ENCODE data around the gene LRGUK. TPM values are rescaled to one million over a fixed set of nuclear protein-coding genes. Genes with fewer than 3 reads are reported as not detected.

The LRGUK gene
- total and polyA plus RNA-seq, 2 donors (not counting 1 experiment from before 2014, with no cell fraction given): 0.27 to 0.49 TPM

DNA sequence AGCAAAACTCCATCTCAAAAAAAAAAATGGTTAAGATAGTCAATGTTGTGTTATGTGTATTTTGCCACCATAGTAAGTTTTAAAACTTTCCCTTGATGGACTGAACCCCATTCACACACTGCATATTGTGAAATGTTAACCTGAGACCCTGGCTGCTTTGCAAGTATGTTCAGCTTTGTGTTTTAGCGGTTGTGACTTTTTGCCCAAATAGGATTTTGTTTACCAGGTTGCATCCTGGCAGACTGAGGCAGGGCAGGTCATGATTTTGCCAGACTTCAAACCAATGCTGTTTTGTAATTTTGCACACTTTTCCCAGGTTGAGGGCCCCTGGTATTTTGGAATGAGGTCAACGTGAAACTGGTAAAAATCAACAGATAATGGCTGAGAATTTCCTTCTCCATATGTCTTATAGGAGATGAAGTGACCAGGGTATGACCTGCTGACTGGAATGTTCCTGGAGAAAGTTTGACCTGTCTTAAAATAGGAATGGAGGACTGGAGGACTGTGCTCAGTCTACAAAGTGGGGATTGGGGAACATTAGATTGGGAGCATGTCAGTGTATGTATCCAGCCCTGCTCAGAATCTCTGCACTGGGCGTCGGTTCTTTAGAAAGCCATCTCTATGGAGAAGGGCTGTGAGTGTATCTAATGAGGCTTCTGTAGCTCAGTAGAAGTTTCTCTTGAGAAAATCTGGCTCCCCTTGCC lies 76.2 kb downstream of the LRGUK start:
- CTCF ChIA-PET: no interaction called here
- no peak overlapping the region for H3K27ac Mint-ChIP-seq
- ATAC-seq (ENCODE audit: low read depth) (no peak), DNase-seq (no peak)
- Histone ChIP-seq H3K9me3 (ENCODE audit: control extremely low read depth in 1 of 3, control insufficient read depth in 2 of 3, insufficient read depth in 1 of 3, low read length in 2 of 3) (no peaks in the 10 kb centered on the region), H2AFZ (ENCODE audit: insufficient read depth, low read depth, low read length, poor library complexity, severe bottlenecking) (no peak overlapping the region), H3K9ac (ENCODE audit: low read length) (no peak overlapping the region), H3K4me2 (replicated peaks; ENCODE audit: low read depth, low read length, poor library complexity, severe bottlenecking) (no peak overlapping the region), H3K27ac (ENCODE audit: low read length in 2 of 2) (no peak overlapping the region), H3K4me1 (ENCODE audit: control insufficient read depth in 2 of 2, insufficient read depth in 2 of 2, low read length in 2 of 2) (no peaks in the 10 kb centered on the region), H3K79me2 (ENCODE audit: control insufficient read depth, insufficient read depth, low read length) (no peaks in the 10 kb centered on the region), H3K27me3 (replicated peaks in 1 of 4; ENCODE audit: control extremely low read depth in 1 of 4, control insufficient read depth in 3 of 4, insufficient read depth in 4 of 4, low read length in 3 of 4) (no peaks in the 10 kb centered on the region), H3K4me3 (ENCODE audit: control extremely low read depth in 1 of 5, extremely low read depth in 1 of 5, insufficient read depth in 1 of 5, low read depth in 2 of 5, low read length in 4 of 5) (no peak overlapping the region), H3K36me3 (replicated peaks in 1 of 2; ENCODE audit: control extremely low read depth in 1 of 2, control insufficient read depth in 1 of 2, extremely low read depth in 1 of 2, insufficient read depth in 2 of 2, low read length in 1 of 2) (no peaks in the 10 kb centered on the region), H4K20me1 (ENCODE audit: control insufficient read depth, insufficient read depth, low read length, poor library complexity, severe bottlenecking) (no peaks in the 10 kb centered on the region)
- WGBS (ENCODE audit: insufficient coverage): 95% methylated on average over 4 of the region's 4 CpGs
- H3K4me1 Mint-ChIP-seq: no peaks in the 10 kb centered on the region
- no peak for TF ChIP-seq CTCF (IDR thresholded peaks at IDR 0.05)
- TF ChIP-seq EZH2 (IDR thresholded peaks at IDR 0.05; ENCODE audit: borderline replicate concordance, insufficient read depth, low read depth, low read length, poor library complexity, severe bottlenecking): no peak
- intact Hi-C loops (cut with micrococcal nuclease): no loop called here
- POLR2A ChIA-PET: no interaction called here
- H3K9me3 Mint-ChIP-seq (ENCODE audit: insufficient read depth): no peaks in the 10 kb centered on the region
- no peak overlapping the region for H3K4me3 Mint-ChIP-seq
- H3K27me3 Mint-ChIP-seq: no peaks in the 10 kb centered on the region

- H3K27ac Mint-ChIP-seq: no peak overlapping the region
- no peak overlapping the region for H3K4me3 Mint-ChIP-seq
- Histone ChIP-seq H3K79me2 (ENCODE audit: control insufficient read depth, insufficient read depth, low read length) (no peaks in the 10 kb centered on the region), H3K4me3 (ENCODE audit: control extremely low read depth in 1 of 5, extremely low read depth in 1 of 5, insufficient read depth in 1 of 5, low read depth in 2 of 5, low read length in 4 of 5) (no peak overlapping the region), H3K27ac (ENCODE audit: low read length in 2 of 2) (no peak overlapping the region), H3K9me3 (ENCODE audit: control extremely low read depth in 1 of 3, control insufficient read depth in 2 of 3, insufficient read depth in 1 of 3, low read length in 2 of 3) (no peaks in the 10 kb centered on the region), H4K20me1 (ENCODE audit: control insufficient read depth, insufficient read depth, low read length, poor library complexity, severe bottlenecking) (no peaks in the 10 kb centered on the region), H3K4me1 (ENCODE audit: control insufficient read depth in 2 of 2, insufficient read depth in 2 of 2, low read length in 2 of 2) (no peaks in the 10 kb centered on the region), H3K36me3 (replicated peaks in 1 of 2; ENCODE audit: control extremely low read depth in 1 of 2, control insufficient read depth in 1 of 2, extremely low read depth in 1 of 2, insufficient read depth in 2 of 2, low read length in 1 of 2) (no peaks in the 10 kb centered on the region), H3K4me2 (replicated peaks; ENCODE audit: low read depth, low read length, poor library complexity, severe bottlenecking) (no peak overlapping the region), H2AFZ (ENCODE audit: insufficient read depth, low read depth, low read length, poor library complexity, severe bottlenecking) (no peak overlapping the region), H3K9ac (ENCODE audit: low read length) (no peak overlapping the region), H3K27me3 (replicated peaks in 1 of 4; ENCODE audit: control extremely low read depth in 1 of 4, control insufficient read depth in 3 of 4, insufficient read depth in 4 of 4, low read length in 3 of 4) (no peaks in the 10 kb centered on the region)
- H3K9me3 Mint-ChIP-seq (ENCODE audit: insufficient read depth): no peaks in the 10 kb centered on the region
- CTCF ChIA-PET: interaction anchor here (0.5 kb wide), 1 partner anchor 8 kb away, joined by 4 read pairs; no protein-coding TSS in a partner anchor
- DNase-seq (no peak), ATAC-seq (ENCODE audit: low read depth) (no peak)
- POLR2A ChIA-PET: no interaction called here
- 89% methylated on average over 14 of the region's 16 CpGs for WGBS (ENCODE audit: insufficient coverage)
- H3K4me1 Mint-ChIP-seq: no peaks in the 10 kb centered on the region
- TF ChIP-seq CTCF (IDR thresholded peaks at IDR 0.05): no peak
- no peak for TF ChIP-seq EZH2 (IDR thresholded peaks at IDR 0.05; ENCODE audit: borderline replicate concordance, insufficient read depth, low read depth, low read length, poor library complexity, severe bottlenecking)
- intact Hi-C loops (cut with micrococcal nuclease): no loop called here
- peaks cover 9% of the 10 kb centered on the region for H3K27me3 Mint-ChIP-seq
Measured at GRCh38 chr7:134209322-134210015, 82.3 kb downstream of the LRGUK start.
